GM12878 (cell line): ENCODE data around the gene PARP1. TPM values are rescaled to one million over a fixed set of nuclear protein-coding genes. Genes with fewer than 3 reads are reported as not detected.
A peak's percentile ranks its signal among the peaks of the same experiment; 100 is the strongest.

Source experiments
- ATAC-seq: fragments of 200-7000 bp; cut with Tn5 transposase; 3 replicates; pipeline ENCODE4 v1.9.1; 2020; ENCODE audit warnings: mild to moderate bottlenecking, moderate library complexity
- BruUV-seq: library from RNA; stranded (reverse); fragments of 400-500 nt; replicated peaks from 2 replicates; lab custom pipeline; 2021; lab: Mats Ljungman, UMichigan
- CTCF ChIA-PET: fragments of 300-600 bp; sonication (Branson Sonifier 250); formaldehyde crosslinking; extraction: SDS; loops from one replicate; lab custom pipeline; 2021; ENCODE audit warnings: inconsistent platforms; lab: Yijun Ruan, JAX
- POLR2A ChIA-PET: fragments of 350-600 bp; formaldehyde crosslinking; extraction: SDS; loops from one replicate; lab custom pipeline; 2021; ENCODE audit warnings: inconsistent platforms; lab: Charles Lee
- RAD21 ChIA-PET: fragments of 300-600 bp; sonication (Branson Sonifier 250); formaldehyde crosslinking; loops from one replicate; lab custom pipeline; 2023; ENCODE audit warnings: antibody characterized with exemption; ENCODE audit not compliant: unreplicated experiment; lab: Charles Lee
- SMC1A ChIA-PET: fragments of 300-600 bp; sonication (Branson Sonifier 250); formaldehyde crosslinking; loops from one replicate; lab custom pipeline; 2023; ENCODE audit not compliant: unreplicated experiment, uncharacterized antibody; lab: Charles Lee
- DNase-seq: peaks from one replicate; pipeline ENCODE4 v3.0.0-alpha.2; 2011; ENCODE audit warnings: low read depth, low spot score
- FAIRE-seq: peaks from 3 replicates; lab custom pipeline; 2011; peaks lifted over from hg19 to GRCh38; lab: Jason Lieb, UNC
- H2AFZ ChIP-seq: 2 replicates; pipeline ENCODE4 v1.6.0; 2011; ENCODE audit warnings: low read depth, low read length, control low read depth; ENCODE audit not compliant: control insufficient read depth
- H3K27ac ChIP-seq: 2 replicates; pipeline ENCODE4 v1.5.1; 2011; ENCODE audit warnings: control low read depth; ENCODE audit not compliant: control insufficient read depth, insufficient read depth
- H3K27me3 ChIP-seq, 2 experiments: replicated peaks in 1 of 2; 2 replicates each; pipeline versions ENCODE4 v1.6.0 to v1.6.1; 2011; ENCODE audit warnings: low read length in 1 of 2; ENCODE audit not compliant: control insufficient read depth in 2 of 2, insufficient read depth in 2 of 2
- H3K36me3 ChIP-seq, 2 experiments: 2 replicates each; pipeline ENCODE4 v1.5.1; 2011; ENCODE audit warnings: low read length in 1 of 2; ENCODE audit not compliant: control insufficient read depth in 2 of 2, insufficient read depth in 2 of 2
- H3K4me1 ChIP-seq: 2 replicates; pipeline ENCODE4 v1.6.1; 2011; ENCODE audit warnings: mild to moderate bottlenecking, low read length, moderate library complexity, mixed read lengths; ENCODE audit not compliant: control insufficient read depth, insufficient read depth
- H3K4me2 ChIP-seq: 2 replicates; pipeline ENCODE4 v1.6.0; 2011; ENCODE audit warnings: control low read depth; ENCODE audit not compliant: control insufficient read depth, insufficient read depth
- H3K4me3 ChIP-seq: fragments of 200-600 bp; sonication (generic); 2 replicates; pipeline ENCODE4 v1.5.1; 2016
- H3K79me2 ChIP-seq: 2 replicates; pipeline ENCODE4 v1.6.0; 2011; ENCODE audit warnings: low read length; ENCODE audit not compliant: control insufficient read depth, insufficient read depth
- H3K9ac ChIP-seq: 2 replicates; pipeline ENCODE4 v1.8.0; 2011; ENCODE audit warnings: low read length, control low read depth, mixed read lengths; ENCODE audit not compliant: control insufficient read depth, insufficient read depth
- H3K9me3 ChIP-seq: replicated peaks from 3 replicates; pipeline ENCODE4 v1.5.1; 2011; ENCODE audit warnings: mild to moderate bottlenecking, low read length; ENCODE audit not compliant: control insufficient read depth, insufficient read depth
- H4K20me1 ChIP-seq: 2 replicates; pipeline ENCODE4 v1.6.0; 2011; ENCODE audit not compliant: control insufficient read depth, insufficient read depth
- BHLHE40 ChIP-seq, 2 experiments: fragments of 450-650 bp in 1 of 2; IDR thresholded peaks; 2 replicates each; pipeline ENCODE4 v1.6.1; 2011 to 2017; ENCODE audit warnings: low read depth in 2 of 2, borderline replicate concordance in 1 of 2, improper control_type of control experiment in 1 of 2, low read length in 1 of 2, mild to moderate bottlenecking in 1 of 2
- EED ChIP-seq: sonication (generic); IDR thresholded peaks from 2 replicates; pipeline ENCODE4 v1.6.1; 2016; ENCODE audit warnings: antibody characterized with exemption, low read depth
- NFXL1 ChIP-seq: fragments of 450-650 bp; IDR thresholded peaks from 2 replicates; pipeline ENCODE4 v1.6.1; 2017; ENCODE audit warnings: antibody characterized with exemption, mild to moderate bottlenecking, borderline replicate concordance
- SIN3A ChIP-seq: IDR thresholded peaks from 2 replicates; pipeline ENCODE4 v1.6.1; 2012; ENCODE audit warnings: low read depth, low read length, improper control_type of control experiment
- SRF ChIP-seq, 2 experiments: IDR thresholded peaks; 2 replicates each; pipeline ENCODE4 v1.6.1; 2011; ENCODE audit warnings: low read depth in 2 of 2, low read length in 2 of 2, mild to moderate bottlenecking in 1 of 2, moderate library complexity in 1 of 2
- WGBS: methylation state at CpG from one replicate; pipeline ENCODE4 v1.1.6; 2016; ENCODE audit warnings: low lambda C conversion rate; ENCODE audit not compliant: insufficient replicate concordance, insufficient coverage; ENCODE audit errors: missing lambda C conversion rate; 5-methylcytosine and 5-hydroxymethylcytosine counted together
- in situ Hi-C: fragments of 300-500 bp; cut with MboI; formaldehyde crosslinking; loops from 9 replicates; pipeline ENCODE4 v1.14.3; 2018; ENCODE audit warnings: mixed read lengths
- intact Hi-C: fragments of 100-400 bp; cut with micrococcal nuclease; formaldehyde crosslinking; loops from one replicate; pipeline ENCODE4 v1.14.2; 2022; ENCODE audit not compliant: unreplicated experiment
- polyA plus RNA-seq, 11 experiments: library from polyadenylated mRNA; depleted of rRNA in 4 of 11; unstranded in 6 of 11; stranded (reverse) in 5 of 11; fragments of >200 nt; fragmentation: Nextera tagmentation in 4 of 11; fragmentation: Illumina TruSeq in 1 of 11; extraction: Ambion mirVana in 4 of 11; extraction: Trizol in 1 of 11; gene quantifications; 1 replicate in 1 of 11; 2 replicates in 10 of 11; pipeline versions ENCODE4 v1.2.1 to v1.2.3, GENCODE V29; 2011 to 2016; ENCODE audit warnings: inconsistent platforms in 2 of 11, missing spikeins in 2 of 11, low read depth in 1 of 11
- total RNA-seq, 4 experiments: library from RNA; depleted of rRNA in 3 of 4; stranded (reverse); fragments of >200 nt in 3 of 4; fragmentation: Illumina TruSeq in 1 of 4; extraction: Trizol in 1 of 4; gene quantifications; 2 replicates each; pipeline versions ENCODE4 v1.2.1 to v1.2.3, GENCODE V29; 2013 to 2021

Gene PARP1
- total and polyA plus RNA-seq, 10 of the 15 experiments (the other 5 are each of a cell fraction or from before 2014, with no cell fraction given), result 113 to 287 (median 265) TPM

GRCh38 chr1:226436855-226437491, 29.1 kb upstream of the PARP1 start:
- Histone ChIP-seq H3K36me3 (no peaks in the 10 kb centered on the region), H3K27me3 (peaks cover 0 to 4% of the 10 kb centered on the region in 2 experiments; a peak in 2 of 4 replicates), H3K4me1 (peaks cover 3% of the 10 kb centered on the region; the same call in 1 of the 2 replicates), H2AFZ (no peak overlapping the region), H3K9me3 (no peaks in the 10 kb centered on the region), H3K4me3 (no peak overlapping the region), H3K9ac (no peak overlapping the region), H3K4me2 (no peak overlapping the region), H4K20me1 (no peaks in the 10 kb centered on the region), H3K27ac (no peak overlapping the region), H3K79me2 (no peaks in the 10 kb centered on the region)
- ChIA-PET SMC1A (interaction anchor here (0.7 to 1.3 kb wide), 5 partner anchors 9 to 206 kb away, joined by 3 to 4 read pairs (median 3); no protein-coding TSS in a partner anchor), RAD21 (no interaction called here), POLR2A (interaction anchor here (0.7 kb wide), 1 partner anchor 114 kb away, joined by 3 read pairs; no protein-coding TSS in a partner anchor), CTCF (interaction anchor here (1.1 to 2.0 kb wide), 2 partner anchors 12 to 32 kb away, joined by 3 to 8 read pairs; no protein-coding TSS in a partner anchor)
- no peak for FAIRE-seq
- WGBS, result 0% methylated on average over 8 of the region's 8 CpGs
- intact Hi-C loops (no loop called here), in situ Hi-C loops (no loop called here)
- ATAC-seq, result peak; percentile 51
- no peak for DNase-seq
- TF ChIP-seq BHLHE40 (IDR thresholded peaks at IDR 0.05; ENCODE audit: borderline replicate concordance in 1 of 2, low read depth in 2 of 2, low read length in 1 of 2) (peak in 1 of 2 experiments; percentile 8; a peak in 1 of 4 replicates), SRF (IDR thresholded peaks at IDR 0.05; ENCODE audit: low read depth in 2 of 2, low read length in 2 of 2) (no peak)
- no TSS peak for BruUV-seq

DNA sequence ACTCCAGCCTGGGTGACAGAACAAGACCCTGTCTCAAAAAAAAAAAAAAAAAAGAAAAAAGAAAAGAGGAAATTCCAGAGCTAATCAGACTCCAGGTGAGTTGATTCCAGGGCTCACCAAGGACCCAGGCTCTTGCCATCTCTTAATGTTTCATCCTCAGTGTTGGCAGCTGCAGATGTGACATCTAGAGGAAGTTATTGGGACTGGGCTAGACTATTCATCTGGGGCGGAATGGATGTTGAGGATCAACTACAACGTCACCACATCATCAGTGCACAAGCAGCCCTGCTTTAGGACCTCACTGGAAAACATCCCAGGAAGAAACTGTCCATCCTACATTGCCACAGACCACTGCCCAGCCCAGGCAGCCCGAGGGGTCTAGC, 28.6 kb upstream of the PARP1 start:
- FAIRE-seq (no peak), DNase-seq (no peak), ATAC-seq (peak; percentile 32)
- no peak overlapping the region for H3K4me2 ChIP-seq
- intact Hi-C loops (no loop called here), in situ Hi-C loops (no loop called here)
- TF ChIP-seq NFXL1, result no peak
- no peak for TF ChIP-seq SIN3A
- TF ChIP-seq EED, result no peak
- 22% methylated on average over 3 of the region's 3 CpGs for WGBS
- no peaks in the 10 kb centered on the region for H3K36me3 ChIP-seq
- ChIA-PET CTCF (interaction anchor here (1.1 to 2.0 kb wide), 2 partner anchors 11 to 31 kb away, joined by 3 to 8 read pairs; no protein-coding TSS in a partner anchor), POLR2A (interaction anchor here (0.7 kb wide), 1 partner anchor 115 kb away, joined by 3 read pairs; no protein-coding TSS in a partner anchor), RAD21 (interaction anchor here (0.6 to 0.8 kb wide), 2 partner anchors 8 to 153 kb away, joined by 4 to 5 read pairs; no protein-coding TSS in a partner anchor), SMC1A (interaction anchor here (0.7 to 1.3 kb wide), 5 partner anchors 10 to 205 kb away, joined by 3 to 4 read pairs (median 3); no protein-coding TSS in a partner anchor)
- H3K79me2 ChIP-seq, result no peaks in the 10 kb centered on the region
- no peaks in the 10 kb centered on the region for H3K9me3 ChIP-seq
- H3K4me1 ChIP-seq, result peaks cover 3% of the 10 kb centered on the region; the same call in 1 of the 2 replicates
- H3K4me3 ChIP-seq, result no peak overlapping the region
- H3K9ac ChIP-seq, result no peak overlapping the region
- H3K27me3 ChIP-seq, result peaks cover 0 to 4% of the 10 kb centered on the region in 2 experiments; a peak in 2 of 4 replicates
- no TSS peak for BruUV-seq
- H3K27ac ChIP-seq, result no peak overlapping the region
- H2AFZ ChIP-seq, result no peak overlapping the region
- no peaks in the 10 kb centered on the region for H4K20me1 ChIP-seq
